ENCODE data around the gene DPAGT1. TPM values are rescaled to one million over a fixed set of nuclear protein-coding genes. Genes with fewer than 3 reads are reported as not detected.
A peak's percentile ranks its signal among the peaks of the same experiment; 100 is the strongest.
"Not testable (repeated sequence)": the region's sequence is repeated elsewhere in the genome, so short reads cannot be mapped to it uniquely, and the experiment has no call there.

Gene DPAGT1
- total and polyA plus RNA-seq, 8 donors = 21.3 to 46.2 (median 29.0) TPM

GRCh38 chr11:119103793-119104192, 2.1 kb upstream of the DPAGT1 start:
- 57 to 61% methylated on average over 4 of the region's 4 CpGs for WGBS, 2 donors
- no peaks in the 10 kb centered on the region for H3K9me3 ChIP-seq
- H3K36me3 ChIP-seq = no peaks in the 10 kb centered on the region
- H3K4me3 ChIP-seq = no peak overlapping the region
- TF ChIP-seq CTCF (IDR thresholded peaks at IDR 0.05) = no peak
- peak overlapping the region in 1 of 4 donors; percentile 96 for H3K27ac ChIP-seq
- intact Hi-C loops (cut with DNase I) = no loop called here
- H3K4me1 ChIP-seq = peaks cover 6 to 32% (median 18%) of the 10 kb centered on the region in 3 donors
- DNase-seq = no peak
- no peak for ATAC-seq
- no peaks in the 10 kb centered on the region for H3K27me3 ChIP-seq
- FAIRE-seq = no peak

DNA sequence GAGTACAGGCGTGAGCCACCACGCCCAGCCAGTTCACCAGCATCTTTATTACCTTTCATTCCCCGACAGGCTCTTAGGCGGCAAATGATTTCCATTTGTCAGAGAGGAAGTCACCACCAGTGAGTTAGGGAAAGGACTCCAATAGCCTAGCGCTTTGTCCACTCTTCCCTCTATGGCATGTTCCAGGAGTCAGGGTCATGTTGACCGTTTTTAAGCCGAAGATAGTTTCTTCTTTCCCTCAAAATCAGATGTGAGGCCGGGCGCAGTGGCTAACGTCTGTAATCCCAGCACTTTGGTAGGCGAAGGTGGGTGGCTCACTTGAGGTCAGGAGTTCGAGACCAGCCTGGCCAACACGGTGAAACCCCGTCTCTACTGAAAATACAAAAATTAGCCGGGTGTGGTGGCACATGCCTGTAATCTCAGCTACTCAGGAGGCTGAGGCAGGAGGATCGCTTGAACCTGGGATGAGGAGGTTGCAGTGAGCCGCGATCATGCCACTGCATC, 1.6 kb upstream of the DPAGT1 start:
- ATAC-seq; H3K36me3 ChIP-seq; intact Hi-C loops (cut with DNase I); FAIRE-seq; H3K27me3 ChIP-seq; H3K9me3 ChIP-seq: not testable (repeated sequence)
- WGBS, 2 donors = 81 to 86% methylated on average over 18 of the region's 18 CpGs
- Histone ChIP-seq H3K4me3 (peak overlapping the region in 3 of 4 donors; percentile 67 to 84 (median 71)), H3K27ac (peak overlapping the region; percentile 79 to 96 (median 87)), H3K4me1 (peaks cover 6 to 26% (median 18%) of the 10 kb centered on the region in 3 donors)
- DNase-seq = peak in 1 of 6 donors; percentile 13

DNA sequence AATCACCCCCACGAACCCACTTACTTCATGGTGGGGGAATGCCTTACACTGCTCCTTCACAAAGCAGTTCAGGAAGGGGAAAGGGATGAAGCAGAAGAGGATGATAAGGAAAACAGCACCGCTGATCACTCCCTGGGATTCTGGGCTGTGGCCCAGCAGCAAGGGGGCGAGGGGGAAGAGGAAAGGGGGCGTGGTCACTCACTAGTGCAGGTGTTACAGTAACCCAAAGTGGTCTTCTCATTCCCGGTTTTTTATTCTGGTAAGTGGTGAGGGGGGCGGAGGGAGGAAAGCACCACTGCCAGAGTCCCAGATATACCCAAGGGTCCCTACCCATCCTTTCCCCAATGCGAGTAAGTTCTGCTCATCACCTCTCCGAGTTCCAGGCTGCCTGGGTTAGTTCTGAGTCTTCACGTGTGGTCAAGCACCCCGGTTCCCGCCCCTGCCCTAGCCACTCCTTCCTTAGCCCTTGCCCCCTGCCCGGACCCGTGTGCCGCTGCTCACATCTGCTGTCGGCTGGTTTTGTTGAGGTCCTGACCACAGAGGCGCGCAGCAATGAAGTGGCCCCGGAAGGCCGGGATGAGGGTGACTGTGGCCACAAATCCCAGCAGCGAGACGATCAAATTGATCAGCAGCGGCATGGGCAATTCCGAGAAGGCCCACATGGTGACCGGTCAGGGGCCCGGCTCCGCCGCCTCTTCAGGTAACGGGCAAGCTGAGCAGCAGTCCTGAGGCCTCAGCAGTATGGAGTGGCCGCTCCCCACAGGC, 477 bp downstream of the DPAGT1 start:
- ATAC-seq = peak; percentile 22 to 36 (median 33)
- peak in 1 of 6 donors; percentile 38 for DNase-seq
- peak overlapping the region; percentile 79 to 96 (median 87) for H3K27ac ChIP-seq
- H3K4me3 ChIP-seq = peak overlapping the region; percentile 67 to 86 (median 78)
- no peak for TF ChIP-seq CTCF (IDR thresholded peaks at IDR 0.05)
- peaks cover 6 to 22% (median 18%) of the 10 kb centered on the region in 3 donors for H3K4me1 ChIP-seq
- intact Hi-C loops (cut with DNase I) = no loop called here
- no peaks in the 10 kb centered on the region for H3K9me3 ChIP-seq
- H3K36me3 ChIP-seq = peaks cover 0 to 18% (median 0%) of the 10 kb centered on the region in 3 donors
- no peak for FAIRE-seq
- H3K27me3 ChIP-seq = no peaks in the 10 kb centered on the region
- 1 to 2% methylated on average over 29 of the region's 29 CpGs for WGBS, 2 donors

GRCh38 chr11:119100246-119100970, 1.2 kb downstream of the DPAGT1 start:
- peak overlapping the region; percentile 67 to 86 (median 78) for H3K4me3 ChIP-seq
- WGBS, 2 donors = 24 to 25% methylated on average over 11 of the region's 11 CpGs
- no peaks in the 10 kb centered on the region for H3K27me3 ChIP-seq
- peaks cover 0 to 18% (median 0%) of the 10 kb centered on the region in 3 donors for H3K36me3 ChIP-seq
- TF ChIP-seq CTCF (IDR thresholded peaks at IDR 0.05) = no peak
- no peaks in the 10 kb centered on the region for H3K9me3 ChIP-seq
- DNase-seq = peak in 1 of 6 donors; percentile 27
- peaks cover 6 to 23% (median 22%) of the 10 kb centered on the region in 3 donors for H3K4me1 ChIP-seq
- FAIRE-seq = no peak
- intact Hi-C loops (cut with DNase I) = no loop called here
- H3K27ac ChIP-seq = no peak overlapping the region
- no peak for ATAC-seq

GRCh38 chr11:119099711-119100110, 1.9 kb downstream of the DPAGT1 start:
- Histone ChIP-seq H3K36me3 (peaks cover 0 to 18% (median 0%) of the 10 kb centered on the region in 3 donors), H3K27ac (no peak overlapping the region), H3K4me1 (peaks cover 6 to 23% (median 22%) of the 10 kb centered on the region in 3 donors), H3K4me3 (no peak overlapping the region), H3K9me3 (no peaks in the 10 kb centered on the region), H3K27me3 (no peaks in the 10 kb centered on the region)
- 70 to 79% methylated on average over 6 of the region's 6 CpGs for WGBS, 2 donors
- ATAC-seq = no peak
- DNase-seq = peak in 1 of 6 donors; percentile 6
- TF ChIP-seq CTCF (IDR thresholded peaks at IDR 0.05) = no peak
- intact Hi-C loops (cut with DNase I) = no loop called here
- no peak for FAIRE-seq

Measured in pancreas (tissue), 10 donors.